GM12801 (cell line): Measurements from ENCODE around the gene LRRC36.

ENCODE experiments used
- TF ChIP-seq, protein P1 (sequence below): IDR thresholded peaks from one replicate; pipeline ENCODE4 v1.5.1; 2011; ENCODE audit warnings: control low read depth; ENCODE audit not compliant: insufficient read length; ENCODE audit errors: extremely low read depth

Gene LRRC36, protein sequence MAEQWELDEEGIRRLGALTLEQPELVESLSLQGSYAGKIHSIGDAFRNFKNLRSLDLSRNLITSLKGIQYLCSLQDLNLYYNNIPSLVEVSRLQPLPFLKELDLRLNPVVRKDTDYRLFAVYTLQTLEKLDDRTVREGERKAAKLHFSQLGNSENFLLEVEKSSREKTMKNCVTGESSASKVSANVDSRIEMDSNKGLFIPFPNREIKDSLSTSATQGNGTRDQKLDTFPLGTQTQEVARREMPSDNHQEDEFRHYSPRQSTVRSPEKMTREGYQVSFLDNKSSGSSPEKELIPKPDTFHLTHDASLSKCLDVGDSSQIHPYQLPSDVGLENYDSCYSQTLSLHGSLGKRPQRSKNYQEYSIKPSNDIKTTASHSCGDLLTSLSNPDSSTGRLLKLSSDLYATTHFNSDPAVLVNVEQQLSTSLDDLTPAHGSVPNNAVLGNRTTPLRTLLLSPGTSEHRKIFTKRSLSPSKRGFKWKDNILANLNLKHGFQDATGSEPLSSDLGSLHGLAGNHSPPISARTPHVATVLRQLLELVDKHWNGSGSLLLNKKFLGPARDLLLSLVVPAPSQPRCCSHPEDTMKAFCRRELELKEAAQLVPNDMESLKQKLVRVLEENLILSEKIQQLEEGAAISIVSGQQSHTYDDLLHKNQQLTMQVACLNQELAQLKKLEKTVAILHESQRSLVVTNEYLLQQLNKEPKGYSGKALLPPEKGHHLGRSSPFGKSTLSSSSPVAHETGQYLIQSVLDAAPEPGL

DNA sequence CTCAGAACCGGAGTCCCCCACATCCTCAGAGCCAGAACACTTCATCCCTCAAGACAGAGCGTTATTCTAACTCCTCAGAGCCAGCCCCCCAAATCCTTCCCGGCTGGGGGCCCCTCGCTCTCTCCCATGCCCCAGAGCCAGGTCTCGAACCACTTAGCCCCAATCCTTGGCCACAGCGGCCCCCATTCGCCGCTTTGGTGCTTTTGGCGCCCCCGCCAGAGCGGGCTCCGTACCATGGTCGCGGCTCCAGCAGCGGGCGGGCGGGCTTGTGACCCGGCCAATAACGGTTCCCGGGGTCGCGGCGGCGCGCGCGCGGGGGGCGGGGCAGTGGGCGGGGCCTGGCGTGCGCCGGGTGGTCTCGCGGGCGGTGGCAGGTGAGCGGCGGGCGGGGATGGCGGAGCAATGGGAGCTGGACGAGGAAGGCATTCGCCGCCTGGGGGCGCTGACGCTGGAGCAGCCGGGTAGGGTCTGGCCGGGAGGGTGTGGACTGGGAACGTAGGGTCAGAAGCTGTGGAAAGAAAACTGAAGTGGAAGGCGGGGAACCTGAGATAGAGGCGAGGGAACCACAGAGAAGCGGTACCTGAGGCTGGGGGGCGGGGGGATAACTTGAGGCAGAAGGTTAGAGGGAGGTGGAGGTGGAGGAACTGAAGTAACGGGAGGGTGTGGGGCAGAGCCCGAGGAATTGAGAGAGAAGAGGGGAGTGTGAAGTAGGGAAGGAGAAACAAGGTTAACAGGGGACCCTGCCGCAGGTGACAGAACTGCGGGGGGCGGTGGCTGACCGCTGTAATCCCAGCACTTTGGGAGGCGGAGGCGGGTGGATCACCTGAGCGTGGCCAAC, at the start of gene LRRC36, which contains the start of gene KCTD19:
Gene LRRC36, plus strand, starts transcription at position 344 of the 838 bp plus-strand sequence. Its CDS starts 48 bp downstream, at position 392.
Gene KCTD19, minus strand, starts transcription at position 270 of the 838 bp plus-strand sequence. Its CDS starts 34 bp downstream, at position 236.
- TF ChIP-seq, protein P1, sequence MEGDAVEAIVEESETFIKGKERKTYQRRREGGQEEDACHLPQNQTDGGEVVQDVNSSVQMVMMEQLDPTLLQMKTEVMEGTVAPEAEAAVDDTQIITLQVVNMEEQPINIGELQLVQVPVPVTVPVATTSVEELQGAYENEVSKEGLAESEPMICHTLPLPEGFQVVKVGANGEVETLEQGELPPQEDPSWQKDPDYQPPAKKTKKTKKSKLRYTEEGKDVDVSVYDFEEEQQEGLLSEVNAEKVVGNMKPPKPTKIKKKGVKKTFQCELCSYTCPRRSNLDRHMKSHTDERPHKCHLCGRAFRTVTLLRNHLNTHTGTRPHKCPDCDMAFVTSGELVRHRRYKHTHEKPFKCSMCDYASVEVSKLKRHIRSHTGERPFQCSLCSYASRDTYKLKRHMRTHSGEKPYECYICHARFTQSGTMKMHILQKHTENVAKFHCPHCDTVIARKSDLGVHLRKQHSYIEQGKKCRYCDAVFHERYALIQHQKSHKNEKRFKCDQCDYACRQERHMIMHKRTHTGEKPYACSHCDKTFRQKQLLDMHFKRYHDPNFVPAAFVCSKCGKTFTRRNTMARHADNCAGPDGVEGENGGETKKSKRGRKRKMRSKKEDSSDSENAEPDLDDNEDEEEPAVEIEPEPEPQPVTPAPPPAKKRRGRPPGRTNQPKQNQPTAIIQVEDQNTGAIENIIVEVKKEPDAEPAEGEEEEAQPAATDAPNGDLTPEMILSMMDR, result no peak

DNA sequence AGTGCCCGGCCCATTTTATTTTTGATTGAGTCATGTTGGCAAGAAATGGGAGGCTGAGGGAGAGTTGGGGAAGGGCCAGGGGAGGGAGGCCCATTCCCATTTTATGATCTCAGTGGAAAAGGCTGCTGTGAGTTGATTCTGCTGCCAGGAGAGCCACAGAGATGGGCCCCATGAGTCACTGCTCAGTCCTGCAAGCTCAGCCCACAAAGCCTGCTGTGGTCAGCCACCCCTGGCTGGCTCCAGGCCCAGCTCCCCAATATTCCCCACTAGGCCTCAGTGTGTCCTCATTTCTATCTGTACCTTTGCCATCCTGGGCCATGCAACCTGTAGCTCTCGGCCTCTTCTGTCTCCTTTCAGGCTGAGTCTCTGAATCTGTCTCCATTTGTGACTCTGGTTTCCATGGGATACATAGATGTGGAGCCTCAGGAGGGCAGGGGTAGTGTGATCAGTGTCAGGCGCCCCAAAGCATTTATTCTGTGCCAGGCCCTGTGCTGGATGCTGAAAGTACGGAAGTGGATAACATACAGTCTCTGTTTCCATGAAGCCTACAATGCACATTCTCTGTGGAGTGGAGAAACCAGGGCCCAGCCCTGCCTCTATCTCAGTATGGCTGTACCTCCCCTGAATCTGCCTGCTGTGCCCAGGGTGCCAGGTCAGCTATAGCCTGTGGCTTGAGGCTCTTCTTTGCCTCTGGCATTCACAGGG, 49.2 kb upstream of the LRRC36 start:
- TF ChIP-seq, protein P1, result no peak

DNA sequence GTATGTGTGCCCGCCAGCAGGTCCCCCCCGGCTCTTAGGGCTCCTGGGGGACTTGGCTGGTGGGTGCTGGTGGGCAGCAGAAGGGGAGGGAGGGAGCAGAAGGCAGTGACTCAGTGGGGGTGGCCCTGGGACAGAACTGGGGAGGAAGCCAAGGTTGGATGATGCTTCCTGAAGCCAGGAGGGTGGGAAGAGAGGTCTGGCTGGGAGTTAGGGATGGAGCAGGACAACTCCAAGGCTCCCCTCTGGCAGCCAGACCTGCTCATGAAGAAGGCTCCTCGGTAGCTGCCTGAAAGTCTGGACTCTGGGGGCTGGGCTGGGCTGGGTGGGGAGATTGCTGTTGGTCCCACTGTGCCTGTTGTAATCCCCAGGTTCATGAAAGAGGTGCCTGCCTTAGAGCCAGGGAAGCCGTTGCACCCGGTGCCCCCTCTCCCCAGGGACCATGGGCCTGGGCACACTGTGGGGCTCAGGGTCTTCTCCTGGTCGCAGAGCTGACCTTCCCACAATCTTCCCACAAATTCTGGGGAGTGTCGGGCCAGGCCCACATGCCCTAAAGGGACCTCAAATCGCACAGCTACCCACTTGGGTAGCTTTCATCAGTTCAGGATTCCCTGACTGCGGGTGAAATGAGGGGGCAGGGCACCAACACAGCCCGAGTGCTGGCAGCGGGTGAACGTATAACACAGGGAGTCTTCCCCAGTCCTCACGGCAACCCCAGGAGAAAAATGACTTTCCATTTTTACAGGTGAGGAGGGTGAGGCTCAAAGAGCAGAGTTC, 48.4 kb upstream of the LRRC36 start:
- TF ChIP-seq, protein P1, result no peak

DNA sequence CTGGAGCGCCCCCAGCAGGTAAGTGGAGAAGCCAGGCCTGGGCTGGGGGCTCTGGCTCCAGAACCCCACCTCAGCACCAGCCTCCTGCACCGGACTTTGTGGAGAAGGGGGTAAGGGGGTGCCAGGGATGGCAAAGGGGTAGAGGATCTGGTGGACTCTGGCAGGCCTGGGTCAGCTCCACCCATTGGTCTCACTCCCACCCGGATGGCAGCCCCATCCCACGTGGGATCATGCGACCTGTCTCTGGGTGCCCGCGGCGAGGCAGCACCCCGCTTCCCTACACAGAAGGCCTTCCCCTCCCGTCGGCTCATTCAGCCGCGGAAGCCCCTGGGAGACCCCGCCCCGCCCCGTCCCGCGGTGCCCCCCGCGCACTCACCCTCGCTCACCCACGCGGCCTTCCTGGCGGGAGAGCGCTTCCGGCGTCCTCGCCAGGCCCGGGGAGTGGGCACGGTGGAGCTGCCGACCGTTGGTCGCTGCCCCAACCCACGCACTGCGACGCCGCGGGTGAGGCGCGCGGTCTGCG, 47.8 kb upstream of the LRRC36 start:
- TF ChIP-seq, protein P1, result no peak

DNA sequence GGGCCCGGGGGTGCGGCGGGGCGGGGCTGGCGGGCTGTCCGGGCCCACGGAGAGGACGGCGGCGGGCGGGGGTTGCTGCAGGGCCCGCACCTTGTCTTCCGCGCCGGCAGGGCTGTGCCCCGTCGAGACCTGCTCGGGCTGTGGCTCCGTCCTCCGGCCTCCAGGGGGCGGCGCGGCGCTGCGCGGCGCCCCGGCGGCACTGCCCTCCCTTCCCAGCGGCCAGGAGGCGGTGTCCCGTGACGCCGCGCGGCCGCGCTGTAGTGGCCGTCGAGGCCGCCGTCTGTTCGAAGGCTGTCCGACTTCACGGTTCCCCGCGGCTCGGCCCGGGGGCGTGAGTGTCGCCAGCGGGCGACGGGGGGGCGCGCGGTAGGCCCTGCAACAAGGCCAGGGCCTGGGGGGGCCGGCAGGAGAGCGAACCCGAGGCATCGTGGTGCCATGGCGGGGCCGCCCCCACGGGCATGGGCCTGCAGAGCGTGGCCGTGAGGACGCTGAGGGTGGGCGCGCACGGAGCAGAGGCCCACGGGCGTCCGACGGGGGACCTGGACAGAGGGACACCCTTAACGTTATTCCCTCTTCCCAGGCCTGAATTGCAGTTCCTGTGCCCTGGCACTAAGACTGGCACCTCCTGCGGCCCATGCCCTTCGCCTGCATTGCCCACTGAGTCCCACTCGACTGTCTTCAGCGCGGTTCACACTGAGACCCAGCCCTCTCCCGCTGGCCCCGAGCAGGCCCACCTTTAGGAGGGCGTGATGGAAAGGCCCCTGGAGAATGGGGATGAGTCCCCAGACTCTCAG, 47.1 kb upstream of the LRRC36 start, which contains the start of gene PLEKHG4:
Gene PLEKHG4, plus strand, starts transcription at position 237 of the 794 bp plus-strand sequence. Its CDS starts 513 bp downstream, at position 750.
- TF ChIP-seq, protein P1, result no peak
